Stimulated activated CD4-positive, alpha-beta T cell treated with anti-CD3 and anti-CD28 coated beads, Interleukin-4, amount 100 ng/mL, for 48 hours (primary cell): ENCODE results near the gene SYP.

Experiments
- DNase-seq, 2 donors: peaks; one replicate each; pipeline ENCODE4 v3.0.0-alpha.2; 2020; ENCODE audit warnings: low read depth in 2 of 2

SYP gene

DNA sequence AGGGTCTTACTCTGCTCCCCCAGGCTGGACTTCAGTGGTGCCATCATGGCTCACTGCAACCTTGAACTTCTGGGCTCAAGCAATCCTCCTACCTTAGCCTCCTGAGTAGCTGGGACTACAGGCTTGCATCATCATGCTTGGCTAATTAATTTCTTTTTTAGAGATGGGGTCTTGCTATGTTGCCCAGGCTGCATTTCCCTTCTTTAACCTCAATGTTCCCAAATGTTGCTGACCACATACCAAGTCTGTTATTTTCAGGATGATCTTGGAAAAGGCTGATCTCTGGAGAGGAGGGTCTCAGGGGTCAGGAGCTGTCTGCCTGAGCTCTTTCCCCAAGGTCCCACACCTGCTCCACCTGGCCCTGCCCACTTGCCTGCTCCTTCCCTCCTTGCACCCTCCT, 20.1 kb upstream of the SYP start:
- no peak for DNase-seq

DNA sequence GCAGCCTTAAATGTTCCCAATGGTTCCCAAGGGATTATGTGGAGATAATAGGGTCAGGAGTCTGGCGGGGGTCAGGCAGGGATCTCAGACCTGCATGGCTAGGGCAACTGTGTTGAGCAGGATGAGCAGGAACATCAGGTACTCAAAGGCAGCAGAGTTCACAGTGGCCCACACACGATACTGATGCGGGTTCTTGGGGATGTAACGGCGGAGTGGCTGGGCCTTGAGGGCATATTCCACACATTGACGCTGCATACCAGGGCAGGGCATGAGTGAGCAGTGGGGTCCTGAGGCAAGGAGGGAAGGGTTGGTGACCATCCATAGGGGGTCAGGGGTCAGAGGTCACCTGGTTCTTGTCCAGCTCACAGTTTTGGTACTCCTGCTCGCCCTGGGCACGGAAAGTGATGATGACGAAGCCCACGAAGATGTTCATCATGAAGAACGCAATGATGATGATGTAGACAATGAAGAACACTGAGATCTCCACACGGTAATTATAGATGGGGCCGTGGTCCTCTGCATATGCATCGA, 15.1 kb upstream of the SYP start:
- no peak for DNase-seq

GRCh38 chrX:49214416-49214815, 14.4 kb upstream of the SYP start:
- DNase-seq: no peak

DNA sequence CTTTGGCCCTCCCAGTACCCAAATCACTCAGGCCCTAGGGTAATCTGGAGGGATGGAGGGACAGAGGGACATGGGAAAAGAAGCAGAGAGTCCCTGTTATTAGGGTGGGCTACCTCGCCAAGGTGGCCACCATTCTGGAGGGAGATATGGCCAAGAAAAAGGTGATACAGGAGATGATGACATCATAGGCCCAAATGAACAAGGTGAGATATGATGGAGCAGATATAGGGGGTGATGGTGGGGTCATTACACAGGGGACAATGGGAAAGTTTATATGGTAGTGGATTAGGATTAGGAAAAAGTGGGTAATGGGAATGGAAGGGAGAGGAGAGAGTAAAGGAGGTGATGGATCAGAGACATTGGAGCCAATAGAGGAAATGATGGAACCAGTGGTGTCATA, 12.9 kb upstream of the SYP start:
- DNase-seq: no peak

- DNase-seq: no peak
Measured at GRCh38 chrX:49212209-49212608, 12.2 kb upstream of the SYP start.

DNA sequence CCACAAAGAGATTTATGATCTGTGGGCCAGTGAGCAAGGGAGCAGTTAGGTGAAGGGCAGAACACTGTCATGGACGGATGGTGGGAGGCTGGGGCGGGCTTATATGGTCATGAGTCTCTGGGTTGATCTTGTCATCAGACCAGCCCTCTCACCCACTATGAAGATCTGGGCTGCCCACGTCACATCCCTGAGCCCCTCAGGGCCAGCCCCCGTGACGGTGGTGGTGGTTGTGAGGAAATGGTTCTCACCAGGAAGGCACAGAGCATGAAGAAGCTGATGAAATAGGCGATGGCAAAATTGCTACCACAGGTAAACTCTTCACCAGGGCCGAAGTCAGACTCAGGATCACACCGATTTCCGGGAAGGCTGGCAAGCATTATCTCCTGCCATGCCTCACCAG, 11.1 kb upstream of the SYP start:
- DNase-seq: no peak

GRCh38 chrX:49210406-49210805, 10.4 kb upstream of the SYP start:
- no peak for DNase-seq

GRCh38 chrX:49209434-49210251, 9.7 kb upstream of the SYP start:
- DNase-seq: no peak

DNA sequence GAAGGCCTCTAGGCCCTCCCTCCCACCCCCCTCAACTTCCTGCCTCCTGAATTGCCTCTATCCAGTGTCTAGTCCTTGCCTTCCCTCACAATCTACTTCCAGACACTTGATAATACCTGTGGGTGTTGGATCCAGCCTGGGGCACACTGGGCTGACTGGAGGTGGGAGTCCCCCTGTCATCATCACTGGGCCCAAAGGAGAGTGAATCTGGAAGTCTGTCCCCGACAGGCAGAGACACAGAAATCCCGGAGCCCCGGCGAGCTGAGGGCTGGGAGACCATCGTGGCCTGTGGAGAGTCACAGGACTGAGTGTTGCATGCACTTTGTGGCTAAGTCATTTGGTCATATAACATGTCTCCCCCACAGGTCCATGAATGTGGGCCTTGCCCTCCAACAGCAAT, 8.4 kb upstream of the SYP start:
- no peak for DNase-seq

DNA sequence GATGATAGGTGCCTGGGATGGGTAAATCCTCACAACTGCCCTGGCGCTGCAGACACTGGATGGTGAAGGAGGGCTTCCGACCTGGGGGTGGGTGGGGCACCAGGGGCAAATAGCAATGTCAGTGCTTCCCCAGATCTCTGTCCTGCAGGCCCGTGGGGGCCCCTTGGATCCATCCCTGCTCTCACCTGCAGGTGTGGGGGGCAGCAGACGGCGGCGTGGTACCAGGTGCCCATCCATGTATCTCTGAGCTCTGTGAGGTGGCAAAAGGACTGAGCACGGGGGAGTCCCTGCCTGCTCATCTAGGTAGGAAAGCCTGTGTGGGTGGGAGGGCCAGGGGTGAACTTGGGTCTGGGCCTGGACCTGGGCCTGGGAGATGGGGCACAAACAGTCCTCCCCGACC, 6.5 kb upstream of the SYP start:
- no peak for DNase-seq

GRCh38 chrX:49205443-49205842, 5.5 kb upstream of the SYP start:
- no peak for DNase-seq

DNA sequence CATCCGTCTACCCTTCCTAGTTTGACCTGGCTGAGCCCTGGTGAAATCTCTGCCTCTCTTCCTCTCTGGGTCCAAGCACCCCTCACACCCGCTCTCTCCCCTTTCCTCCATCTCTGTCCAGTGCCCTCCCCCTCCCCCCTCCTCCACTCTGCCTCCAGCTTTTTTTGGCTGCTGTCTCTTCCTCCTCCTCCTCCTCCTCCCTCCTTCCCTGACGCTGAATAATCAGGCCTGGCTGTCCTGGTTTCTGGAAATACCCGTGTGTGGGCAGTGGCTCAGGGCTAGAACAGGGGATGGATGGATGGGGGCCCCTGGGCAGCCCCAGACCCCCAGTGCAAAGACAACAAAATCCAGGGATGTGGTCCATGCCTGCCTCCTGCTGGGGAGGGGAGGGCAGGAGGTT, 4.7 kb upstream of the SYP start:
- DNase-seq: no peak

DNA sequence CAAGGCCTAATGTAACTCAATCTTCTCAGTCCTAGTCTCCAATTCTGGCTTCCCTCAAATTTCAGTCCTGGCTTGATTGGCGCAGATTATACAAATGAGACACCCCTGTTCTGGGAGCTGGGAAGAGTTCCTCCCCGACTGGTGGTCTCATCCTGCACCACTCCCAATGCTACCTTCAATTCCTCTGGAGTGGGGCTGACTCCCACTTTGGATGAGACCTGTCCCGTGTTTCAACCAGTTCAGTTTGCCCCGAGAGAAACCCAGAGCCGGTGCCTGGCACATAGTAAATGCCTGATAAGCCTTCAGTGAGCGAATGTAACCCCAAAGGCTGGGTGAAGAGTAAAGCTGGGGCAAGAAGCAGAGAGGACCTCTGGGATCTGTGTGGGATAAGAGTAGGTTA, 4.0 kb upstream of the SYP start:
- DNase-seq: no peak

DNA sequence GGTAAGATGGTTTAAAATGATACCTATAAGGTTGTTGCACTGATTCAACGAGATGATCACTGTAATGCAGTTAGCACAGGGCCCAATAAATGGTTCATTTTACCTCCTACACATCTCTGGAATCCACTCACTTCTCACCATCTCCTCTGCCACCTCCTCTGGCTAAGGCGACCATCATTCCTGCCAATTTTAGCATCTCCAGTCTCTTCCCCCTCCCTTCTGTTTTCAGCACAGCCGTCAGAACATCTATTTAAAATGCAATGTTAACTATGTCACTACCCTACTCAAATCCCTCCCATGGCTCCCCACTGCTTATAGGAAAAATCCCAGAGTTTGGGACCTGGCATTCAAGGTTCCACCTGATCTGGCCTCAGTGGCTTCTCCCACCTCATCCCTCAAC, 3.5 kb upstream of the SYP start:
- no peak for DNase-seq

DNA sequence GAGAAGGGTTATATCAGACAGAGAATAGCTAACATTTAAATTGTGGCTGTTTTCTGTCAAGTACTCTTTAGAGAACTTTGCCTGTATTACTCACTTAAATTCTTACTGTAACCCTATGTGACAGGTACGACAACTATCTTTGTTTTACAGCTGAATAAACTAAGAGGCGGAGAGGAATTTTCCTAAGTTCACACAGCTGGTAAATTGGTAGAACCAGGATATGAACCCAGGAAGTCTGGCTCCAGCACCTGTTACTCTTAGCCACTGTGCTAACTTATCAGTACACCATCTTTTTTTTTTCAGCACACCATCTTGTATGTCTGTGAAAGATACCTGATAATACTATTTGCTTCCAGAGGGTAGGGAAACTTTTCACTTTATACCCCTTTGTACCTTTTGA, 2.0 kb upstream of the SYP start:
- DNase-seq: no peak

DNA sequence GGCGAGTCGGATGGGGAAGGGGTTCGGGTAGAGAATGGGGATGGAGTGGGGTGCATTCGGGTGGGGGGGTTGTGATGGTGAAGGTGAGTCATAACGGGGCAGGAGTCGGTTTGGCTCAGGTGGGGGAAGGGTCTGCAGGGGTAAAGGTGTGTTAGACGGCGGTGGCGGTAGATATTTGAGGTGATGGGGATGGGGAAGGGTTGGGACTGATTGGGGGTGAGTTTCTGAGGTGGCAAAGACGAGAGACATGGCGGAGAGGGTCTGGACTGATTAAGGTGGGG, 738 bp downstream of the SYP start:
- DNase-seq: no peak

GRCh38 chrX:49198540-49199314, 1.3 kb downstream of the SYP start:
- no peak for DNase-seq

- no peak for DNase-seq
Measured at GRCh38 chrX:49197543-49198087, 2.4 kb downstream of the SYP start.

GRCh38 chrX:49193542-49193964, 6.4 kb downstream of the SYP start:
- no peak for DNase-seq

DNA sequence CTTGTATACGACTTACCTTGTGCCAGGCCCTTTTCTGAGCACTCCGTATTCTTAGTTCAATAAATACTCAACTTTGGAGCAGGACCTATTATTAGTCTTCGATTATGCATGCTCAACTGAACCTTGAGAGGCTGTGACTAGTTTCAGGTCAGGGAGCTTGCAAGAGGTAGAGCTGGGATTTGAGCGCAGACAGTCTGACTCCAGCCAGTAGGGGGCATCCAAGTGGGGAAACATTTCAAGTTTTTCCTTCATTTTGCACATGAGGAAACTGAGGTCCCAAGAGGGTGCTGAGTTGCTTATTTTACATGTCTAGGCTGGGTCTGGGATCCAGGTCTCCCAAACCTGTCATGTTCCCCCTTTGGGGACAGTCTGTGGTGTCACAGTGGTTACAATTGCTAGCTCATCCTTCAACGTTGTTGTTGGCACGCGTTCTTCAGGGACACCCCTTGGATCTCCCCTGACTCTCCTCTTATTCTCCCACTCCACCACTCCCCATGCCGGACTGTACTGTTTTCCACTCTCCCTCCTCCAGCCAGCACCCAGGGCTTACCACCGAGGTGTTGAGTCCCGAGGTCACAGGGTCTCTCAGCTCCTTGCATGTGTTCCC, 7.2 kb downstream of the SYP start:
- DNase-seq: no peak

- no peak for DNase-seq
Measured at GRCh38 chrX:49191574-49192011, 8.4 kb downstream of the SYP start.

DNA sequence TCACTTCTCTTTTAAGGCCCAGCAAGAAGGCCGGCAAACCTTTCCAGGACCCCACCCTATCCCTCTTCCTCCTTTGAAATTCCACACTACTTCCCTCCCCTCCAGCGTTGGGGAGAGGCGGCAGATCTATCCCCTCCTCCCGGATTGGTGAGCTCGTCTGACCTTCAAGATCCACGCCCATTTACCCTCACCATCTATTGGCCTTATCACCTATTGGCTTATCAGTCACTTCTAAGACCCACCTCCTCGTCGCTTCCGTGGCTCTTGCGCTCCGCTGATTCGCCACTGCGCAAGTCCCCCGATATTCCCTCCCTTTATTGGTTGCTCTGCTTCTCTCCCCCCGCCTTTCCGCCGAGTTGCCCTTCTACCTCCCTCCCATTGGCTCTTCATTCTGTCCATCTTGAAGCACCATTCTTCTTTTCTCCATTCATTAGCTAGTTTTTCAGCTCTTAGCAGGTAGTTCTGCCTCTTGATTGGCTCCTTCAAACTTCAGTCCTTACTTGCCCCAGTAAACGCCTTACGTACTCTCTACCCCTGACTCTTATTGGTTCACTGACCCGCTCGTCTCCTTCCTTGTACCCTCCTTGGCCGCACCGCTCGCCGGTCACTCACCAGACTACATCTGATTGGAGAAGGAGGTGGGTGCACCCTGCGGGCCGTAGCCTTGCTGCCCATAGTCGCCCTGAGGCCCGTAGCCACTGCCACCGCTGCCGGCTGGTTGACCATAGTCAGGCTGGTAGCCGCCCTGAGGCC, 9.0 kb downstream of the SYP start:
- DNase-seq: peak; percentile 54 to 74
